Stimulated activated CD4-positive, alpha-beta T cell treated with anti-CD3 and anti-CD28 coated beads, Interleukin-1b, Interleukin-23, amount 100 ng/mL, for 4 hours (primary cell): ENCODE results near the gene AGER.
A peak's percentile ranks its signal among the peaks of the same experiment; 100 is the strongest.
"Not testable (repeated sequence)": the region's sequence is repeated elsewhere in the genome, so short reads cannot be mapped to it uniquely, and the experiment has no call there.

Experiments used
- DNase-seq, 2 donors: peaks; one replicate each; pipeline ENCODE4 v3.0.0-alpha.2; 2020; ENCODE audit warnings: low read depth in 2 of 2

Gene AGER

GRCh38 chr6:32186151-32186840, 2.2 kb upstream of the AGER start:
- DNase-seq: not testable (repeated sequence)

GRCh38 chr6:32185681-32186131, 1.7 kb upstream of the AGER start:
- peak in 1 of 2 donors; percentile 49 for DNase-seq

- no peak for DNase-seq
These were observed 470 bp downstream of the AGER start for GRCh38 chr6:32183483-32184083.

GRCh38 chr6:32183030-32183429, 1.0 kb downstream of the AGER start:
- DNase-seq: no peak

- no peak for DNase-seq
These were observed 1.5 kb downstream of the AGER start for GRCh38 chr6:32182555-32182981.

- DNase-seq: no peak
These were observed 2.0 kb downstream of the AGER start for GRCh38 chr6:32181915-32182529.

GRCh38 chr6:32181148-32181702, 2.8 kb downstream of the AGER start:
- DNase-seq: no peak

GRCh38 chr6:32179766-32180405, 4.2 kb downstream of the AGER start:
- no peak for DNase-seq

- DNase-seq: no peak
These were observed 5.3 kb downstream of the AGER start for GRCh38 chr6:32178547-32179440.

- peak; percentile 75 to 87 for DNase-seq
These were observed 6.1 kb downstream of the AGER start, which contains the start of gene RNF5 for GRCh38 chr6:32177788-32178546. Gene RNF5 (plus strand): TSS chr6:32178405. CDS start chr6:32178512, 107 bp downstream.

- no peak for DNase-seq
These were observed 6.8 kb downstream of the AGER start for GRCh38 chr6:32177183-32177787.

GRCh38 chr6:32176476-32177182, 7.4 kb downstream of the AGER start:
- DNase-seq: no peak

GRCh38 chr6:32175711-32176475, 8.2 kb downstream of the AGER start, which contains the start of gene AGPAT1:
Gene AGPAT1 (minus strand): TSS chr6:32176084. CDS start chr6:32171496, 4,588 bp downstream.
- DNase-seq: peak; percentile 95 to 97

- no peak for DNase-seq
These were observed 8.7 kb downstream of the AGER start for GRCh38 chr6:32175322-32175710.

- no peak for DNase-seq
These were observed 9.6 kb downstream of the AGER start for GRCh38 chr6:32174416-32174815.

- no peak for DNase-seq
These were observed 10.9 kb downstream of the AGER start for GRCh38 chr6:32173051-32173727.

GRCh38 chr6:32171234-32171633, 12.8 kb downstream of the AGER start:
- DNase-seq: no peak

- no peak for DNase-seq
These were observed 13.8 kb downstream of the AGER start for GRCh38 chr6:32170294-32170693.
